ENCODE measurements around the gene CANT1.

- no peak for TF ChIP-seq POLR2A (IDR thresholded peaks at IDR 0.05)
- TF ChIP-seq CTCF (IDR thresholded peaks at IDR 0.05) = no peak
Observed at GRCh38 chr17:79000396-79001189, 9.0 kb downstream of the CANT1 start.
